Measurements from ENCODE around the gene CNTN1. TPM values are rescaled to one million over a fixed set of nuclear protein-coding genes. Genes with fewer than 3 reads are reported as not detected.

Gene CNTN1
- total RNA-seq, 2 donors from 2014 or later, result 0.16 to 0.19 TPM

- Histone ChIP-seq H3K9me3 (no peaks in the 10 kb centered on the region), H3K4me1 (no peaks in the 10 kb centered on the region), H3K27me3 (no peaks in the 10 kb centered on the region), H3K27ac (no peak overlapping the region), H3K36me3 (no peaks in the 10 kb centered on the region), H3K4me3 (no peak overlapping the region)
- TF ChIP-seq CTCF (IDR thresholded peaks at IDR 0.05), result no peak
- DNase-seq (ENCODE audit: low spot score), result no peak
These were observed 30.8 kb downstream of the CNTN1 start for GRCh38 chr12:40723001-40723400.

GRCh38 chr12:40726366-40726765, 34.1 kb downstream of the CNTN1 start:
- Histone ChIP-seq H3K9me3 (no peaks in the 10 kb centered on the region), H3K27me3 (no peaks in the 10 kb centered on the region), H3K36me3 (no peaks in the 10 kb centered on the region), H3K27ac (no peak overlapping the region), H3K4me1 (no peaks in the 10 kb centered on the region), H3K4me3 (no peak overlapping the region)
- no peak for DNase-seq (ENCODE audit: low spot score)
- no peak for TF ChIP-seq CTCF (IDR thresholded peaks at IDR 0.05)

DNA sequence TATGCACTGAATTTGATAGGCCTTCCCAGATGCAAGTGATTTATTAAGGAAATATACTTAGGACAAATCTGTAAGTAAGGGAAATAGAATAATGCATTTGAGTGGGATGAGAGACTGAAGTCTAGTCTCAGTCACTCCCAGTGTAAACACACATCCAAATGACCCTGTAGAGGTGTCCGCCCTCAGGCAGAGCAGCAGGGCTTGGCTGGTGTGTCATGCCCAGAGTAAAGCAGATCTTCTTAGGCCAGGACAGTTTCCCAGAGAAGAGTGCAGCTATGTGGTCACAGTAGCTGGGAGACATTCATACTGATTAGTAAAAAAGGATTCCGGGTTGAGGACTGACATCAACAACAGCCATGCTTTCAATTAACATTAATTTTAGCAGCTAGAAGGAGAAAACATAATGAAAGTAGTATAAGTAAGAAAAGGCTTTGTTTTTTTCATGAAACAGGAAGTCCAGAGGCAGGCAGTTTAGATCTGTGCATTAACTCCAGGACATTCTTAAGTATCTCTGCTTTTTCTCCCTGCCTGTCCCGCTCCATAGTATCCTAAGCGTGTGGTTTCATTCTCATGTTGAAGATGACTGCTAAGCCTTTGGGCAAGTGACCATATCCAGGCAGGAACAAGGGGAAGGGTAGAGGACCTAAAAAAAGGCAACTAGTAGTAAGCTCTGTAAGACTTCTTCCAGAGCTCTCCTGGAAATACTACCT, 35.7 kb downstream of the CNTN1 start:
- no peaks in the 10 kb centered on the region for H3K36me3 ChIP-seq
- H3K4me1 ChIP-seq, result no peaks in the 10 kb centered on the region
- H3K9me3 ChIP-seq, result no peaks in the 10 kb centered on the region
- H3K4me3 ChIP-seq, result no peak overlapping the region
- H3K27me3 ChIP-seq, result no peaks in the 10 kb centered on the region
- no peak overlapping the region for H3K27ac ChIP-seq
- no peak for DNase-seq (ENCODE audit: low spot score)
- no peak for TF ChIP-seq CTCF (IDR thresholded peaks at IDR 0.05)

GRCh38 chr12:40730281-40730680, 38.0 kb downstream of the CNTN1 start:
- H3K9me3 ChIP-seq, result no peaks in the 10 kb centered on the region
- H3K36me3 ChIP-seq, result no peaks in the 10 kb centered on the region
- no peak overlapping the region for H3K27ac ChIP-seq
- no peak overlapping the region for H3K4me3 ChIP-seq
- DNase-seq (ENCODE audit: low spot score), result no peak
- no peak for TF ChIP-seq CTCF (IDR thresholded peaks at IDR 0.05)
- no peaks in the 10 kb centered on the region for H3K4me1 ChIP-seq
- no peaks in the 10 kb centered on the region for H3K27me3 ChIP-seq

DNA sequence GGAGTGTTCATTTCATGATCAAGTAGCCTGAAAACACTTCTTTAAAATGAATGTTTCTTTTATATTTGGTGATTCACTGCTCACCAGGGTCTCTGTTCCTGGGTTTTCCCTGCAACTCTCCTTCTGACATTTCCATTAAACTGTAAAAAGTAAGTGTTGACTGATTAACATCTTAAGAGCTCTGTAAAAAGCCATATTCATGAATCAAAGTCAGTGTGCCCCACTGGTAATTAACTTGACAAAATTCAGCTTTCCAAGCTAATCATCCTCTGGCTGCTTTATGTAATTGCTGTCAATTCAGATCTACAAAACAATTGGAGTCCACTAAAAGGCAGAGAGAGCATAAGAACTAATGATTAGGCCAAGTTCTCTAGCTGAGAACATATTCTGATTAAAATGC, 41.6 kb downstream of the CNTN1 start:
- Histone ChIP-seq H3K4me3 (no peak overlapping the region), H3K36me3 (no peaks in the 10 kb centered on the region), H3K27ac (no peak overlapping the region), H3K27me3 (no peaks in the 10 kb centered on the region), H3K9me3 (no peaks in the 10 kb centered on the region), H3K4me1 (no peaks in the 10 kb centered on the region)
- DNase-seq (ENCODE audit: low spot score), result no peak
- TF ChIP-seq CTCF (IDR thresholded peaks at IDR 0.05), result no peak

- H3K9me3 ChIP-seq, result no peaks in the 10 kb centered on the region
- DNase-seq (ENCODE audit: low spot score), result no peak
- no peaks in the 10 kb centered on the region for H3K27me3 ChIP-seq
- H3K4me1 ChIP-seq, result no peaks in the 10 kb centered on the region
- no peak for TF ChIP-seq CTCF (IDR thresholded peaks at IDR 0.05)
- H3K27ac ChIP-seq, result no peak overlapping the region
- no peaks in the 10 kb centered on the region for H3K36me3 ChIP-seq
- no peak overlapping the region for H3K4me3 ChIP-seq
These were observed 42.0 kb downstream of the CNTN1 start for GRCh38 chr12:40734276-40734675.
